ENCODE results near the gene TRAK2. TPM values are rescaled to one million over a fixed set of nuclear protein-coding genes. Genes with fewer than 3 reads are reported as not detected.

TRAK2 gene
- total and polyA plus RNA-seq, 2 of the 8 experiments (the other 6 are each of a cell fraction or from before 2014, with no cell fraction given), result 4.5 to 15.7 TPM

- H2BK15ac ChIP-seq (ENCODE audit: low read length), result no peak overlapping the region
- FAIRE-seq (no peak), DNase-seq (ENCODE audit: low read depth in 1 of 2, low spot score in 2 of 2) (no peak)
- no peak overlapping the region for H2AK5ac ChIP-seq (ENCODE audit: low read depth, low read length)
- H2AFZ ChIP-seq (ENCODE audit: low read length), result no peak overlapping the region
- H3K27ac ChIP-seq (ENCODE audit: low read depth, low read length), result no peak overlapping the region
- H2BK5ac ChIP-seq (ENCODE audit: low read depth, low read length), result no peak overlapping the region
- H3K27me3 ChIP-seq (replicated peaks in 1 of 4; ENCODE audit: control insufficient read depth in 3 of 4, extremely low read depth in 1 of 4, insufficient read depth in 3 of 4, low read length in 3 of 4), result no peaks in the 10 kb centered on the region
- H4K5ac ChIP-seq (ENCODE audit: insufficient read length, low read depth, low read length), result no peak overlapping the region
- no peak overlapping the region for H2BK12ac ChIP-seq (ENCODE audit: low read depth, low read length)
- no peaks in the 10 kb centered on the region for H3K4me1 ChIP-seq (replicated peaks in 1 of 4; ENCODE audit: control insufficient read depth in 3 of 4, insufficient read depth in 4 of 4, low read length in 3 of 4)
- H3K14ac ChIP-seq (ENCODE audit: insufficient read length), result no peak overlapping the region
- H2BK120ac ChIP-seq (replicated peaks; ENCODE audit: low read depth, low read length), result no peak overlapping the region
- no peak overlapping the region for H3K4me2 ChIP-seq (ENCODE audit: insufficient read depth in 1 of 2, low read depth in 2 of 2, low read length in 2 of 2)
- 93% methylated on average over 4 of the region's 4 CpGs; no CpG with 5 or more reads in 1 of the 2 experiments for WGBS, 2 experiments (ENCODE audit: extremely low coverage in 1 of 2, insufficient coverage in 1 of 2, insufficient read length in 1 of 2, insufficient replicate concordance in 2 of 2, low coverage in 1 of 2, low lambda C conversion rate in 2 of 2, missing lambda C conversion rate in 1 of 2)
- no peak overlapping the region for H2BK20ac ChIP-seq (ENCODE audit: low read length)
- H3K9me3 ChIP-seq (ENCODE audit: insufficient read depth in 2 of 2, low read depth in 1 of 2, low read length in 1 of 2), result no peaks in the 10 kb centered on the region
- H4K8ac ChIP-seq (ENCODE audit: extremely low read depth, insufficient read depth, low read length), result no peak overlapping the region
- H3K9ac ChIP-seq (replicated peaks in 1 of 4; ENCODE audit: extremely low read depth in 1 of 4, low read depth in 3 of 4, low read length in 3 of 4), result no peak overlapping the region
- ChIA-PET CTCF (ENCODE audit: partially characterized antibody) (interaction anchor here (1.2 to 3.1 kb wide), 3 partner anchors 13 to 114 kb away, joined by 4 to 29 read pairs (median 5); no protein-coding TSS in a partner anchor), POLR2A (ENCODE audit: partially characterized antibody) (no interaction called here)
- H3K56ac ChIP-seq (replicated peaks; ENCODE audit: insufficient read length, low read depth, low read length), result no peak overlapping the region
- H3K4ac ChIP-seq (replicated peaks; ENCODE audit: insufficient read length, low read depth, low read length), result no peak overlapping the region
- no peaks in the 10 kb centered on the region for H4K20me1 ChIP-seq (replicated peaks in 1 of 2; ENCODE audit: control insufficient read depth in 1 of 2, insufficient read depth in 2 of 2, low read length in 2 of 2)
- H4K91ac ChIP-seq (replicated peaks; ENCODE audit: insufficient read length, low read length), result no peak overlapping the region
- no peak overlapping the region for H3K18ac ChIP-seq (ENCODE audit: extremely low read depth, low read length)
- no peak overlapping the region for H3K23ac ChIP-seq (ENCODE audit: insufficient read length)
- no peaks in the 10 kb centered on the region for H3K79me2 ChIP-seq (ENCODE audit: control insufficient read depth in 1 of 2, insufficient read depth in 2 of 2, low read length in 2 of 2)
- H3K36me3 ChIP-seq (ENCODE audit: control insufficient read depth in 2 of 4, insufficient read depth in 4 of 4, low read length in 3 of 4), result no peaks in the 10 kb centered on the region
- H3K23me2 ChIP-seq (ENCODE audit: low read depth, low read length), result no peaks in the 10 kb centered on the region
- H3K79me1 ChIP-seq (ENCODE audit: low read depth, low read length), result no peaks in the 10 kb centered on the region
- H3K4me3 ChIP-seq (ENCODE audit: extremely low read depth in 1 of 4, insufficient read depth in 2 of 4, low read depth in 3 of 4, low read length in 4 of 4), result no peak overlapping the region
Observed at GRCh38 chr2:201350879-201351278, 100.4 kb downstream of the TRAK2 start.

All from H1 (cell line).